A673 (cell line): ENCODE measurements around the gene KRT23. TPM values are rescaled to one million over a fixed set of nuclear protein-coding genes. Genes with fewer than 3 reads are reported as not detected.

Source experiments
- BruUV-seq: library from RNA; stranded (reverse); fragments of 400-500 nt; replicated peaks from 2 replicates; lab custom pipeline; 2021; lab: Mats Ljungman, UMichigan
- CTCF ChIA-PET: fragments of 300-600 bp; sonication (Branson Sonifier 250); formaldehyde crosslinking; loops from one replicate; lab custom pipeline; 2022; ENCODE audit warnings: antibody characterized with exemption; lab: Charles Lee
- POLR2A ChIA-PET: fragments of 300-600 bp; sonication (Branson Sonifier 250); formaldehyde crosslinking; loops from one replicate; lab custom pipeline; 2022; ENCODE audit warnings: antibody characterized with exemption; ENCODE audit not compliant: low non-redundant PET; lab: Charles Lee
- DNase-seq: peaks from one replicate; pipeline ENCODE4 v3.0.0-alpha.2; 2015; ENCODE audit warnings: low spot score
- H3K27ac ChIP-seq: fragments of 200-600 bp; sonication (generic); 2 replicates; pipeline ENCODE4 v1.5.1; 2016; ENCODE audit warnings: mixed run types, low read depth, mild to moderate bottlenecking, mixed read lengths, antibody characterized with exemption, low read length; ENCODE audit not compliant: poor library complexity, severe bottlenecking
- H3K27me3 ChIP-seq: fragments of 200-600 bp; sonication (generic); replicated peaks from 2 replicates; pipeline ENCODE4 v1.6.1; 2017; ENCODE audit warnings: mixed run types, low read depth, mild to moderate bottlenecking, mixed read lengths, antibody characterized with exemption, low read length; ENCODE audit not compliant: insufficient read depth, poor library complexity
- H3K36me3 ChIP-seq: fragments of 200-600 bp; sonication (generic); 2 replicates; pipeline ENCODE4 v1.6.1; 2016; ENCODE audit warnings: mixed run types, mild to moderate bottlenecking, mixed read lengths, antibody characterized with exemption, low read length; ENCODE audit not compliant: insufficient read depth, poor library complexity, severe bottlenecking
- H3K4me1 ChIP-seq: fragments of 200-600 bp; sonication (generic); 2 replicates; pipeline ENCODE4 v1.6.1; 2017; ENCODE audit warnings: mixed run types, mild to moderate bottlenecking, mixed read lengths, antibody characterized with exemption, low read length; ENCODE audit not compliant: insufficient read depth, poor library complexity, severe bottlenecking
- H3K4me3 ChIP-seq: fragments of 200-600 bp; sonication (generic); 2 replicates; pipeline ENCODE4 v1.5.1; 2016; ENCODE audit warnings: low read depth, mixed run types, mild to moderate bottlenecking, mixed read lengths, low read length; ENCODE audit not compliant: poor library complexity, severe bottlenecking
- H3K9me3 ChIP-seq: fragments of 200-600 bp; sonication (generic); 2 replicates; pipeline ENCODE4 v1.6.1; 2016; ENCODE audit warnings: mixed run types, low read depth, mild to moderate bottlenecking, mixed read lengths, antibody characterized with exemption, low read length; ENCODE audit not compliant: poor library complexity, severe bottlenecking
- EZH2 ChIP-seq: fragments of 200-600 bp; sonication (generic); IDR thresholded peaks from 2 replicates; pipeline ENCODE4 v1.6.1; 2017; ENCODE audit warnings: borderline replicate concordance, low read depth, mild to moderate bottlenecking, mixed read lengths, antibody characterized with exemption, low read length; ENCODE audit not compliant: poor library complexity, severe bottlenecking
- intact Hi-C: fragments of 100-400 bp; cut with micrococcal nuclease; formaldehyde crosslinking; loops from one replicate; pipeline ENCODE4 v1.10.0; 2022; ENCODE audit not compliant: unreplicated experiment
- total RNA-seq: library from RNA; stranded (reverse); gene quantifications from 2 replicates; pipeline ENCODE4 v1.2.3, GENCODE V29; 2021
- TF ChIP-seq, protein P1 (sequence below): fragments of 300-800, 200-600 bp; sonication (generic); conservative IDR thresholded peaks from 2 replicates; pipeline ENCODE4 v1.5.1; 2017; ENCODE audit warnings: low read depth, mild to moderate bottlenecking, antibody characterized with exemption, low read length, moderate library complexity, mixed read lengths

KRT23 gene
- total RNA-seq, 1 experiment from 2014 or later, result not detected

DNA sequence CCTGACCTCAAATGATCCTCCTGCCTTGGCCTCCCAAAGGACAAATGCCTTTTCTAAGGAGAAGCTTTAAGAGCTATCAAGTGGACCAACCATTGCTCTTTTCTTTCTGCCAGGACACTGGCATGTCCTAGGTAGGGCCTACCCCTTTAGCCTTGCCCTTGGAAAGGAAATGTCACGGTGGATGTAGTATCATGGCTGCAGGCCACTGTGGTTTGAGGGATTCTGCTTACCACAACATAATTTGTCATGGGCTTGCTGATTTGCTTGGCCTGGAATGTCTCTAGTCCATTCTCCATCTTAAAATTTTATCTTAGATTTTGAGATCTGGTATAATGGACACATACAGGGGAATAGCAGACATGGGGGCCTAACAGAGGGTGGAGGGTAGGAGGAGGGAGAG is 58.4 kb downstream of the KRT23 start:
- intact Hi-C loops, result no loop called here
- no TSS peak for BruUV-seq

DNA sequence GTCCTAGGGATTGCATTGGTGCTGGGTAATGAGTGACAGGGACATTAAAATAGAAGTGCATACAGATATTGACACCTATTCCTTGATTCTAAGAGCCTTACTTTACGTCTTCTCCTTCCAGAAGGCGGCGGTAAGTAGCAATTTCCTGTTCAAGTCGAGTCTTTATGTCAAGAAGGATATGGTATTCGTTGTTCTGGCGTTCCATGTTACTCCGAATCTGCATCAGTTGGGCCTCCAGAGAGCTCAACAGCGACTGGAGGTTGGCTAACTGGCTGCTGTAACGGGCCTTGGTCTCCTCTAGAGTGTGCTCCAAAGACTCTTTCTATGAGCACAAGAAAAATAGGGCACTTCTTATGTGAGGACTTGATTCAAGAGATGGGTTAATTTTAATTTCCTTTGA is 59.4 kb downstream of the KRT23 start:
- TF ChIP-seq EZH2, result no peak
- TF ChIP-seq, protein P1, sequence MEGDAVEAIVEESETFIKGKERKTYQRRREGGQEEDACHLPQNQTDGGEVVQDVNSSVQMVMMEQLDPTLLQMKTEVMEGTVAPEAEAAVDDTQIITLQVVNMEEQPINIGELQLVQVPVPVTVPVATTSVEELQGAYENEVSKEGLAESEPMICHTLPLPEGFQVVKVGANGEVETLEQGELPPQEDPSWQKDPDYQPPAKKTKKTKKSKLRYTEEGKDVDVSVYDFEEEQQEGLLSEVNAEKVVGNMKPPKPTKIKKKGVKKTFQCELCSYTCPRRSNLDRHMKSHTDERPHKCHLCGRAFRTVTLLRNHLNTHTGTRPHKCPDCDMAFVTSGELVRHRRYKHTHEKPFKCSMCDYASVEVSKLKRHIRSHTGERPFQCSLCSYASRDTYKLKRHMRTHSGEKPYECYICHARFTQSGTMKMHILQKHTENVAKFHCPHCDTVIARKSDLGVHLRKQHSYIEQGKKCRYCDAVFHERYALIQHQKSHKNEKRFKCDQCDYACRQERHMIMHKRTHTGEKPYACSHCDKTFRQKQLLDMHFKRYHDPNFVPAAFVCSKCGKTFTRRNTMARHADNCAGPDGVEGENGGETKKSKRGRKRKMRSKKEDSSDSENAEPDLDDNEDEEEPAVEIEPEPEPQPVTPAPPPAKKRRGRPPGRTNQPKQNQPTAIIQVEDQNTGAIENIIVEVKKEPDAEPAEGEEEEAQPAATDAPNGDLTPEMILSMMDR, result no peak
- H3K27ac ChIP-seq, result no peak overlapping the region
- no peak for DNase-seq
- POLR2A ChIA-PET, result no interaction called here
- H3K4me1 ChIP-seq, result no peaks in the 10 kb centered on the region
- no peaks in the 10 kb centered on the region for H3K9me3 ChIP-seq
- intact Hi-C loops, result no loop called here
- no TSS peak for BruUV-seq
- H3K36me3 ChIP-seq, result no peaks in the 10 kb centered on the region
- H3K27me3 ChIP-seq, result no peaks in the 10 kb centered on the region
- H3K4me3 ChIP-seq, result no peak overlapping the region
- CTCF ChIA-PET, result no interaction called here

More for the DNA sequence above, 58.4 kb downstream of the KRT23 start:
- no peaks in the 10 kb centered on the region for H3K9me3 ChIP-seq
- H3K4me3 ChIP-seq, result no peak overlapping the region
- H3K27ac ChIP-seq, result no peak overlapping the region
- H3K27me3 ChIP-seq, result no peaks in the 10 kb centered on the region
- H3K4me1 ChIP-seq, result no peaks in the 10 kb centered on the region
- POLR2A ChIA-PET, result no interaction called here
- no peaks in the 10 kb centered on the region for H3K36me3 ChIP-seq
- TF ChIP-seq, protein P1, result no peak
- no peak for DNase-seq
- CTCF ChIA-PET, result no interaction called here

DNA sequence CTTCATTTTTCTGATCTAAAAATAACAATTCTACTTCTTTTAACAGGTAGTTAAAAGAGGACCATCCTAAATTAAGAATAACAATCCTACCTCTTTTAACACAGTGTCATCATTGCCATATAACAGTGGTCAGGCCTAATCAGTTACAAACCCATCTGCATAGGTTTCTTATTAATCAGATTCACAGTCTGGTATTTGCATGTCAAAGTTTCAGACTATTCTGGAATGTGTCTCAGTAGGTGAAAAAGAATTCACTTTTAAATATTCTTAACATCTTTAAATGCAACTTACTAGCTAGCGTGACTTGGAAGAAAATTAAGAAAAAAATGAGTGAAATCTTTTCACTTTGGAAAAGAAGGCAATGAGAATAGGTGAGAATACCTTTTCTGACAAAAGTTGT is 63.6 kb downstream of the KRT23 start:
- TF ChIP-seq, protein P1, result no peak
- no peak for TF ChIP-seq EZH2
- Histone ChIP-seq H3K27ac (no peak overlapping the region), H3K27me3 (no peaks in the 10 kb centered on the region), H3K9me3 (no peaks in the 10 kb centered on the region), H3K4me3 (no peak overlapping the region), H3K36me3 (no peaks in the 10 kb centered on the region), H3K4me1 (no peaks in the 10 kb centered on the region)
- intact Hi-C loops, result no loop called here
- POLR2A ChIA-PET, result no interaction called here
- CTCF ChIA-PET, result no interaction called here
- BruUV-seq, result no TSS peak
- DNase-seq, result no peak
